ENCODE results near the gene SEPTIN1. TPM values are rescaled to one million over a fixed set of nuclear protein-coding genes. Genes with fewer than 3 reads are reported as not detected.
A peak's percentile ranks its signal among the peaks of the same experiment; 100 is the strongest.

Gene SEPTIN1
- total and polyA plus RNA-seq, 2 experiments from 2014 or later, result 1.5 TPM; not detected in 1

- DNase-seq (ENCODE audit: low spot score), result no peak
- WGBS (ENCODE audit: low lambda C conversion rate, missing lambda C conversion rate), result 11% methylated on average over 11 of the region's 11 CpGs
- Histone ChIP-seq H3K27ac (no peak overlapping the region), H3K9me3 (ENCODE audit: low read depth) (no peaks in the 10 kb centered on the region), H4K20me1 (ENCODE audit: insufficient read depth, poor library complexity, severe bottlenecking) (no peaks in the 10 kb centered on the region), H3K4me3 (peak overlapping the region; percentile 31), H2AFZ (peak overlapping the region; percentile 53), H3K4me1 (ENCODE audit: insufficient read depth) (peaks cover 3% of the 10 kb centered on the region), H3K27me3 (no peaks in the 10 kb centered on the region), H3K9me2 (replicated peaks; ENCODE audit: insufficient read depth) (no peaks in the 10 kb centered on the region), H3K36me3 (replicated peaks; ENCODE audit: insufficient read depth, low read depth) (no peaks in the 10 kb centered on the region), H3K79me2 (peaks cover 13% of the 10 kb centered on the region), H3K4me2 (peak overlapping the region; percentile 75)
- TF ChIP-seq EZH2phosphoT487 (IDR thresholded peaks at IDR 0.05; ENCODE audit: low read depth, severe bottlenecking, unreplicated experiment) (no peak), EZH2 (IDR thresholded peaks at IDR 0.05; ENCODE audit: borderline replicate concordance) (no peak)
- TF ChIP-seq, protein P1, sequence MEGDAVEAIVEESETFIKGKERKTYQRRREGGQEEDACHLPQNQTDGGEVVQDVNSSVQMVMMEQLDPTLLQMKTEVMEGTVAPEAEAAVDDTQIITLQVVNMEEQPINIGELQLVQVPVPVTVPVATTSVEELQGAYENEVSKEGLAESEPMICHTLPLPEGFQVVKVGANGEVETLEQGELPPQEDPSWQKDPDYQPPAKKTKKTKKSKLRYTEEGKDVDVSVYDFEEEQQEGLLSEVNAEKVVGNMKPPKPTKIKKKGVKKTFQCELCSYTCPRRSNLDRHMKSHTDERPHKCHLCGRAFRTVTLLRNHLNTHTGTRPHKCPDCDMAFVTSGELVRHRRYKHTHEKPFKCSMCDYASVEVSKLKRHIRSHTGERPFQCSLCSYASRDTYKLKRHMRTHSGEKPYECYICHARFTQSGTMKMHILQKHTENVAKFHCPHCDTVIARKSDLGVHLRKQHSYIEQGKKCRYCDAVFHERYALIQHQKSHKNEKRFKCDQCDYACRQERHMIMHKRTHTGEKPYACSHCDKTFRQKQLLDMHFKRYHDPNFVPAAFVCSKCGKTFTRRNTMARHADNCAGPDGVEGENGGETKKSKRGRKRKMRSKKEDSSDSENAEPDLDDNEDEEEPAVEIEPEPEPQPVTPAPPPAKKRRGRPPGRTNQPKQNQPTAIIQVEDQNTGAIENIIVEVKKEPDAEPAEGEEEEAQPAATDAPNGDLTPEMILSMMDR (IDR thresholded peaks at IDR 0.05; ENCODE audit: poor library complexity), result no peak
Observed at GRCh38 chr16:30429418-30429677, 47.0 kb upstream of the SEPTIN1 start.

GRCh38 chr16:30428055-30428454 lies 45.7 kb upstream of the SEPTIN1 start:
- Histone ChIP-seq H4K20me1 (ENCODE audit: insufficient read depth, poor library complexity, severe bottlenecking) (no peaks in the 10 kb centered on the region), H2AFZ (no peak overlapping the region), H3K9me3 (ENCODE audit: low read depth) (no peaks in the 10 kb centered on the region), H3K4me1 (ENCODE audit: insufficient read depth) (peaks cover 3% of the 10 kb centered on the region), H3K27me3 (no peaks in the 10 kb centered on the region), H3K27ac (no peak overlapping the region), H3K36me3 (replicated peaks; ENCODE audit: insufficient read depth, low read depth) (no peaks in the 10 kb centered on the region), H3K4me3 (no peak overlapping the region), H3K79me2 (peaks cover 13% of the 10 kb centered on the region), H3K9me2 (replicated peaks; ENCODE audit: insufficient read depth) (no peaks in the 10 kb centered on the region), H3K4me2 (no peak overlapping the region)
- no peak for TF ChIP-seq EZH2 (IDR thresholded peaks at IDR 0.05; ENCODE audit: borderline replicate concordance)
- TF ChIP-seq EZH2phosphoT487 (IDR thresholded peaks at IDR 0.05; ENCODE audit: low read depth, severe bottlenecking, unreplicated experiment), result no peak
- TF ChIP-seq, protein P1 (IDR thresholded peaks at IDR 0.05; ENCODE audit: poor library complexity), result no peak
- no peak for DNase-seq (ENCODE audit: low spot score)
- 100% methylated on average over 4 of the region's 4 CpGs for WGBS (ENCODE audit: low lambda C conversion rate, missing lambda C conversion rate)

DNA sequence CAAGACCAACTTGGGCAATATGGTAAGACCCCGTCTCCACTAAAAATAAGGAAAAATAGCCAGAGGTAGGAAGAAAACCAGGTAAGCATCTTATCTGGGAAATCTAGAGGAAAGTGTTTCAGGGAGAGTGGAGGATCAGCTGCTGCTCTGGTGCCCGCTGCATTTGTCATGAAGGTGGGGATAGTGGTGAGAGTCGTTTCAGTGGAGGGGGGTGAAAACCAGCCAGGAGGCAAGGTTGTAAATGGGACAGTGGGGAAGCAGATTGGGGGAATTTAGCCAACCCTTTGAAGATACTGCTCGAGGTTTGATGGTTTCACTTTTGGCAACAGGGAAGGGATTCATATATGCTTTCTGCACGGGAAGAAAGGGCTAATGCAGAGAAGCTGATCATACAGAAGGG lies 38.6 kb upstream of the SEPTIN1 start:
- no peak for DNase-seq (ENCODE audit: low spot score)
- no peaks in the 10 kb centered on the region for H4K20me1 ChIP-seq (ENCODE audit: insufficient read depth, poor library complexity, severe bottlenecking)
- H3K27me3 ChIP-seq, result no peaks in the 10 kb centered on the region
- no peak overlapping the region for H2AFZ ChIP-seq
- no peak for TF ChIP-seq EZH2 (IDR thresholded peaks at IDR 0.05; ENCODE audit: borderline replicate concordance)
- TF ChIP-seq, protein P1 (IDR thresholded peaks at IDR 0.05; ENCODE audit: poor library complexity), result no peak
- TF ChIP-seq EZH2phosphoT487 (IDR thresholded peaks at IDR 0.05; ENCODE audit: low read depth, severe bottlenecking, unreplicated experiment), result no peak
- no peak overlapping the region for H3K4me2 ChIP-seq
- H3K4me1 ChIP-seq (ENCODE audit: insufficient read depth), result peaks cover 8% of the 10 kb centered on the region
- H3K27ac ChIP-seq, result no peak overlapping the region
- H3K79me2 ChIP-seq, result peaks cover 3% of the 10 kb centered on the region
- WGBS (ENCODE audit: low lambda C conversion rate, missing lambda C conversion rate), result 89% methylated on average over 5 of the region's 5 CpGs
- no peaks in the 10 kb centered on the region for H3K36me3 ChIP-seq (replicated peaks; ENCODE audit: insufficient read depth, low read depth)
- H3K9me3 ChIP-seq (ENCODE audit: low read depth), result no peaks in the 10 kb centered on the region
- no peaks in the 10 kb centered on the region for H3K9me2 ChIP-seq (replicated peaks; ENCODE audit: insufficient read depth)
- H3K4me3 ChIP-seq, result no peak overlapping the region
